ENCODE results near the gene SLC2A11. TPM values are rescaled to one million over a fixed set of nuclear protein-coding genes. Genes with fewer than 3 reads are reported as not detected.
"Not testable (repeated sequence)": the region's sequence is repeated elsewhere in the genome, so short reads cannot be mapped to it uniquely, and the experiment has no call there.

The SLC2A11 gene
- total RNA-seq, 1 donor from 2014 or later = 8.2 TPM

GRCh38 chr22:23915290-23915689 is 57.6 kb downstream of the SLC2A11 start:
- FAIRE-seq (no peak), DNase-seq (ENCODE audit: low read depth) (no peak)
- Histone ChIP-seq H3K27me3 (ENCODE audit: control insufficient read depth, insufficient read depth, low read length) (no peaks in the 10 kb centered on the region), H3K36me3 (ENCODE audit: control insufficient read depth, insufficient read depth, low read length) (peaks cover 1% of the 10 kb centered on the region), H3K4me3 (ENCODE audit: low read depth, low read length) (no peak overlapping the region)
- TF ChIP-seq CTCF (IDR thresholded peaks at IDR 0.05; ENCODE audit: insufficient read depth, low read length, severe bottlenecking) = no peak

GRCh38 chr22:23920267-23920611 is 62.6 kb downstream of the SLC2A11 start:
- not testable (repeated sequence) for DNase-seq (ENCODE audit: low read depth); H3K27me3 ChIP-seq (ENCODE audit: control insufficient read depth, insufficient read depth, low read length); H3K4me3 ChIP-seq (ENCODE audit: low read depth, low read length); FAIRE-seq; H3K36me3 ChIP-seq (ENCODE audit: control insufficient read depth, insufficient read depth, low read length)

- not testable (repeated sequence) for FAIRE-seq; H3K4me3 ChIP-seq (ENCODE audit: low read depth, low read length); H3K27me3 ChIP-seq (ENCODE audit: control insufficient read depth, insufficient read depth, low read length)
- peak; percentile 68 for DNase-seq (ENCODE audit: low read depth)
- H3K36me3 ChIP-seq (ENCODE audit: control insufficient read depth, insufficient read depth, low read length) = peaks cover 13% of the 10 kb centered on the region
Observed at GRCh38 chr22:23921586-23922201, 64.0 kb downstream of the SLC2A11 start.

GRCh38 chr22:23922921-23923320 is 65.2 kb downstream of the SLC2A11 start:
- Histone ChIP-seq H3K4me3 (ENCODE audit: low read depth, low read length) (no peak overlapping the region), H3K36me3 (ENCODE audit: control insufficient read depth, insufficient read depth, low read length) (peaks cover 13% of the 10 kb centered on the region), H3K27me3 (ENCODE audit: control insufficient read depth, insufficient read depth, low read length) (no peaks in the 10 kb centered on the region)
- TF ChIP-seq CTCF (IDR thresholded peaks at IDR 0.05; ENCODE audit: insufficient read depth, low read length, severe bottlenecking) = no peak
- DNase-seq (ENCODE audit: low read depth) (no peak), FAIRE-seq (no peak)

- TF ChIP-seq CTCF (IDR thresholded peaks at IDR 0.05; ENCODE audit: insufficient read depth, low read length, severe bottlenecking) = no peak
- Histone ChIP-seq H3K36me3 (ENCODE audit: control insufficient read depth, insufficient read depth, low read length) (peaks cover 14% of the 10 kb centered on the region), H3K4me3 (ENCODE audit: low read depth, low read length) (no peak overlapping the region), H3K27me3 (ENCODE audit: control insufficient read depth, insufficient read depth, low read length) (no peaks in the 10 kb centered on the region)
- peak; percentile 82 for FAIRE-seq
- DNase-seq (ENCODE audit: low read depth) = no peak
Observed at GRCh38 chr22:23925020-23925606, 67.4 kb downstream of the SLC2A11 start.

GRCh38 chr22:23926561-23926960 is 68.9 kb downstream of the SLC2A11 start:
- no peak overlapping the region for H3K4me3 ChIP-seq (ENCODE audit: low read depth, low read length)
- DNase-seq (ENCODE audit: low read depth) (no peak), FAIRE-seq (no peak)
- peaks cover 13% of the 10 kb centered on the region for H3K36me3 ChIP-seq (ENCODE audit: control insufficient read depth, insufficient read depth, low read length)
- H3K27me3 ChIP-seq (ENCODE audit: control insufficient read depth, insufficient read depth, low read length) = no peaks in the 10 kb centered on the region
- no peak for TF ChIP-seq CTCF (IDR thresholded peaks at IDR 0.05; ENCODE audit: insufficient read depth, low read length, severe bottlenecking)

Other genes with a start within 250 kb of the SLC2A11 start
- 0.38 TPM in 1 of 2 replicates, not detected in the other for gene DRICH1, start 225.6 kb upstream of the SLC2A11 start, total RNA-seq
- not detected in 2 replicates for gene RGL4, start 166.9 kb upstream of the SLC2A11 start, total RNA-seq
- 1.3 TPM in 2 replicates for gene ZNF70, start 106.8 kb upstream of the SLC2A11 start, total RNA-seq
- not detected in 2 replicates for gene VPREB3, start 103.5 kb upstream of the SLC2A11 start, total RNA-seq
- gene C22orf15, start 94.9 kb upstream of the SLC2A11 start, total RNA-seq = not detected in 2 replicates
- gene CHCHD10, start 89.9 kb upstream of the SLC2A11 start, total RNA-seq = 4.5 and 11.5 TPM in 2 replicates
- gene MMP11, start 85.0 kb upstream of the SLC2A11 start, total RNA-seq = 0.38 and 0.53 TPM in 2 replicates
- gene SMARCB1, start 70.9 kb upstream of the SLC2A11 start, total RNA-seq = 19.5 and 21.5 TPM in 2 replicates
- gene DERL3, start 18.9 kb upstream of the SLC2A11 start, total RNA-seq = 0.26 TPM in 2 replicates
- 252 and 448 TPM in 2 replicates for gene MIF, start 36.5 kb downstream of the SLC2A11 start, total RNA-seq
- 0.79 and 0.90 TPM in 2 replicates for gene GSTT2B, start 103.3 kb downstream of the SLC2A11 start, total RNA-seq
- under 0.01 and 1.2 TPM in 2 replicates for gene DDTL, start 109.0 kb downstream of the SLC2A11 start, total RNA-seq
- gene DDT, start 116.6 kb downstream of the SLC2A11 start, total RNA-seq = 41.1 and 59.9 TPM in 2 replicates
- gene GSTT2, start 122.3 kb downstream of the SLC2A11 start, total RNA-seq = not detected in 2 replicates
- not detected in 2 replicates for gene GSTT4, start 147.6 kb downstream of the SLC2A11 start, total RNA-seq
- gene CABIN1, start 153.4 kb downstream of the SLC2A11 start, total RNA-seq = 15.8 and 26.5 TPM in 2 replicates